Heart left ventricle (tissue), 16 donors: ENCODE measurements around the gene STEAP3. TPM values are rescaled to one million over a fixed set of nuclear protein-coding genes. Genes with fewer than 3 reads are reported as not detected.
A peak's percentile ranks its signal among the peaks of the same experiment; 100 is the strongest.

Experiments
- ATAC-seq, 4 donors: fragments of 200-7000 bp; cut with Tn5 transposase; one replicate each; pipeline ENCODE4 v1.9.1; 2020 to 2022; ENCODE audit warnings: moderate library complexity in 4 of 4, mild to moderate bottlenecking in 3 of 4, moderate number of reproducible peaks in 1 of 4
- DNase-seq, 5 donors: peaks; one replicate each; pipeline ENCODE4 v3.0.0-alpha.2; 2020
- H3K27ac ChIP-seq, 12 donors: fragments of 200-600 bp; sonication (generic) in 4 of 12; one replicate each; pipeline versions ENCODE4 v1.5.0 to v1.8.0; 2016 to 2022; ENCODE audit warnings: mild to moderate bottlenecking in 2 of 12
- H3K27me3 ChIP-seq, 9 donors: fragments of 200-600 bp; sonication (generic) in 2 of 9; one replicate each; pipeline versions ENCODE4 v1.5.1 to v1.8.0; 2016 to 2022; ENCODE audit warnings: mild to moderate bottlenecking in 3 of 9
- H3K36me3 ChIP-seq, 9 donors: fragments of 200-600 bp; sonication (generic) in 2 of 9; one replicate each; pipeline versions ENCODE4 v1.5.0 to v1.8.0; 2018 to 2022; ENCODE audit warnings: mild to moderate bottlenecking in 2 of 9
- H3K4me1 ChIP-seq, 12 donors: fragments of 200-600 bp; sonication (generic) in 4 of 12; one replicate each; pipeline versions ENCODE4 v1.5.0 to v1.8.0; 2016 to 2022; ENCODE audit warnings: mild to moderate bottlenecking in 3 of 12
- H3K4me3 ChIP-seq, 12 donors: fragments of 200-600 bp; sonication (generic) in 4 of 12; one replicate each; pipeline versions ENCODE4 v1.5.0 to v1.8.0; 2017 to 2022; ENCODE audit warnings: mild to moderate bottlenecking in 9 of 12, moderate library complexity in 4 of 12
- H3K9me3 ChIP-seq, 12 donors: fragments of 200-600 bp; sonication (generic) in 4 of 12; one replicate each; pipeline versions ENCODE4 v1.5.0 to v1.8.0; 2016 to 2022; ENCODE audit warnings: mild to moderate bottlenecking in 1 of 12
- CTCF ChIP-seq, 12 donors: fragments of 200-600 bp; sonication (generic) in 4 of 12; IDR thresholded peaks; one replicate each; pipeline versions ENCODE4 v1.5.0 to v1.8.0; 2018 to 2022; ENCODE audit warnings: antibody characterized with exemption in 12 of 12, mild to moderate bottlenecking in 5 of 12
- POLR2A ChIP-seq, 2 donors: fragments of 450-650 bp; IDR thresholded peaks; one replicate each; pipeline ENCODE4 v1.6.1; 2017; ENCODE audit warnings: antibody characterized with exemption in 2 of 2, mild to moderate bottlenecking in 2 of 2, moderate library complexity in 2 of 2
- WGBS, 4 donors: extraction: QIAGEN DNeasy Blood & Tissue Kit in 2 of 4; methylation state at CpG; one replicate each; pipeline versions ENCODE4 v1.1.5 to v1.1.7; 2013 to 2018; 5-methylcytosine and 5-hydroxymethylcytosine counted together
- intact Hi-C, 10 donors: fragments of 100-400 bp; cut with DNase I; formaldehyde crosslinking; loops; one replicate each; pipeline versions ENCODE4 v1.11.1 to v1.14.2; 2022
- polyA plus RNA-seq, 2 donors: library from polyadenylated mRNA; stranded (reverse); fragments of 200-250 nt; gene quantifications; one replicate each; pipeline ENCODE4 v1.2.3, GENCODE V29; 2013
- total RNA-seq, 9 donors: library from RNA; depleted of rRNA in 2 of 9; stranded (reverse); fragments of >200 nt in 2 of 9; fragmentation: NEBNext Ultra II Directional in 3 of 9; extraction: Animal tissue kit (Norgen Biotek cat#: 25700) in 3 of 9; gene quantifications; one replicate each; pipeline versions ENCODE4 v1.1.0 to v1.2.4, GENCODE V29; 2016 to 2023
- donor health status: ischemic (EF 13 %, LVEDD 7.1; RV severe dilation, severe dysfunction).
- donor health status: healthy with polysubstance abuse.
- donor health status: DM: no; HTN: yes; CAD: no.
- donor health status: DM: no; HTN: no; CAD: no.
- donor health status: ischemic (EF 25% LVEDD 6.9; RV normal size, moderate dysfunction).
- donor health status: ischemic (EF 25% LVEDD 5.7; RV mildly dilated, moderate dysfunction).
- donor health status: healthy.
- donor health status: DM: yes; HTN: yes; CAD: no.
- donor health status: ischemic (EF 35%, LVEDD 5.7; RV mildly dilated, moderate dysfunction).
- donor health status: nonischemic (EF 11% LVEDD 7.7; RV severe dilation, severe dysfunction).
- donor health status: DM: yes; HTN: yes; CAD: no.
- donor health status: PGD.
- donor health status: ischemic (EF 29% LVEDD 5.4; RV normal size, mild dysfunction).
- donor health status: nonischemic (EF 23%, LVEDD 6.1; RV moderate dilation, normal function).

Gene STEAP3
- total and polyA plus RNA-seq, 11 donors, result 4.9 to 38.5 (median 11.1) TPM

- Histone ChIP-seq H3K4me3 (no peak overlapping the region), H3K36me3 (peaks cover 0 to 4% (median 0%) of the 10 kb centered on the region in 9 donors), H3K27me3 (no peaks in the 10 kb centered on the region), H3K9me3 (no peaks in the 10 kb centered on the region), H3K4me1 (peaks cover 0 to 17% (median 5%) of the 10 kb centered on the region in 12 donors), H3K27ac (peak overlapping the region in 1 of 12 donors; percentile 50)
- TF ChIP-seq POLR2A (IDR thresholded peaks at IDR 0.05) (no peak), CTCF (IDR thresholded peaks at IDR 0.05) (no peak)
- 80 to 97% (median 92%) methylated on average over 6 of the region's 6 CpGs for WGBS, 4 donors
- DNase-seq (no peak), ATAC-seq (no peak)
- intact Hi-C loops, result no loop called here
Observed at GRCh38 chr2:119301413-119301812, 77.8 kb downstream of the STEAP3 start.

GRCh38 chr2:119304847-119305246 is 81.2 kb downstream of the STEAP3 start:
- no peak for TF ChIP-seq CTCF (IDR thresholded peaks at IDR 0.05)
- no peak for TF ChIP-seq POLR2A (IDR thresholded peaks at IDR 0.05)
- 51 to 67% (median 65%) methylated on average over 2 of the region's 2 CpGs for WGBS, 4 donors
- H3K9me3 ChIP-seq, result no peaks in the 10 kb centered on the region
- peak overlapping the region in 5 of 12 donors; percentile 71 to 85 (median 76) for H3K27ac ChIP-seq
- peaks cover 0 to 24% (median 6%) of the 10 kb centered on the region in 12 donors for H3K4me1 ChIP-seq
- intact Hi-C loops, result loop anchor here in 1 of 10 donors (5.0 kb wide), 2 partner anchors 83 to 172 kb away; partner anchors contain the start of gene STEAP3
- DNase-seq, result no peak
- no peaks in the 10 kb centered on the region for H3K27me3 ChIP-seq
- no peak overlapping the region for H3K4me3 ChIP-seq
- peaks cover 0 to 4% (median 0%) of the 10 kb centered on the region in 9 donors for H3K36me3 ChIP-seq
- peak in 2 of 4 donors; percentile 44 to 62 for ATAC-seq

GRCh38 chr2:119305497-119306195 is 82.0 kb downstream of the STEAP3 start:
- peak overlapping the region in 8 of 12 donors; percentile 12 to 48 (median 33) for H3K4me3 ChIP-seq
- peaks cover 0 to 4% (median 0%) of the 10 kb centered on the region in 9 donors for H3K36me3 ChIP-seq
- WGBS, 4 donors, result 56 to 64% (median 60%) methylated on average over 12 of the region's 12 CpGs
- peak overlapping the region; percentile 37 to 85 (median 72) for H3K27ac ChIP-seq
- no peaks in the 10 kb centered on the region for H3K9me3 ChIP-seq
- H3K27me3 ChIP-seq, result no peaks in the 10 kb centered on the region
- intact Hi-C loops, result loop anchor here in 1 of 10 donors (5.0 kb wide), 2 partner anchors 83 to 172 kb away; partner anchors contain the start of gene STEAP3
- peaks cover 0 to 24% (median 6%) of the 10 kb centered on the region in 12 donors for H3K4me1 ChIP-seq
- peak in 3 of 4 donors; percentile 44 to 53 (median 47) for ATAC-seq
- no peak for DNase-seq
- TF ChIP-seq POLR2A (IDR thresholded peaks at IDR 0.05) (no peak), CTCF (IDR thresholded peaks at IDR 0.05) (no peak)

GRCh38 chr2:119306196-119306590 is 82.6 kb downstream of the STEAP3 start:
- peak overlapping the region; percentile 37 to 85 (median 72) for H3K27ac ChIP-seq
- H3K27me3 ChIP-seq, result no peaks in the 10 kb centered on the region
- 38 to 52% (median 46%) methylated on average over 10 of the region's 10 CpGs for WGBS, 4 donors
- no peaks in the 10 kb centered on the region for H3K9me3 ChIP-seq
- intact Hi-C loops, result loop anchor here in 1 of 10 donors (5.0 kb wide), 2 partner anchors 84 to 171 kb away; partner anchors contain the start of gene STEAP3
- peaks cover 0 to 5% (median 0%) of the 10 kb centered on the region in 9 donors for H3K36me3 ChIP-seq
- TF ChIP-seq CTCF (IDR thresholded peaks at IDR 0.05) (no peak), POLR2A (IDR thresholded peaks at IDR 0.05) (no peak)
- DNase-seq, result no peak
- peak; percentile 20 to 72 (median 54) for ATAC-seq
- H3K4me1 ChIP-seq, result peaks cover 0 to 24% (median 6%) of the 10 kb centered on the region in 12 donors
- H3K4me3 ChIP-seq, result peak overlapping the region in 8 of 12 donors; percentile 12 to 48 (median 33)
